ENCODE data around the gene DLG3.
"Not testable (repeated sequence)": the region's sequence is repeated elsewhere in the genome, so short reads cannot be mapped to it uniquely, and the experiment has no call there.

The DLG3 gene

DNA sequence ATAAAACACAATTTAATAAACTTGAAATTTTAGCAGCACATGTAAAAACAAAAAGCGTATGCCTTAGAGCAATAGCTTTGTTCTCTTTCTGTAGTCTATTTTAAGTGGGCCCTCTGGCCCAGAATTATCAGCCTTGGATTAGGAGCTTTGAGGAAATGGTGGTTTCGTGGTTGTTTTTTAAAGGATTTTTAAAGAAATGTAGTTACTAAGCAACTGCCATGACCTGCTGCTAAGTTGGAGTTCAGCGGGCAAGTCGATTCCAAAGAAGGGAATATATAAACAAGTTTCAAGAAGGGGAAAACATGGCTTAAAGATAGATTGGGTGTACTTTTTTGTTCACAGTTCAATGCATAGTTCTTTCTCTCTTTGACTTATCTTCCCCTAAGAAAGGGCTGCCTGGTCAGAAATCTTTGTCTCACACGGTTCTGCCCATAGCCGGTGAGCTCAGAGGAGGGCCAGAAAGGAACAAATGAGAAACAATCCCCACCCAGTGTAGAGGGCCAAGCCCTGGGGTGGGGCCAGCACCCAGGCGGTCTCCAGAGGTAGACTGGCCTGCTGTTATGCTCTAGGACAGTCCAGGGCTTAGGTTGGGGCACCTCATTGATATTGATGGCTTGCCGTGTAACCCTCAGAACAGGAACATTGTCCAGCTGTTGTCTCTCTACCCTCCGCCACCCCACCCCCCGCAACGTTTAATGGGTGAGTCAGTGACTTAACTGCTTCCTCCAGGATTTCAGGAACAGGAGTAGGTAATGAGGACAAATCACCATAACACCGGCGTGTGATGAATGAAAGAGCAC is 32.5 kb downstream of the DLG3 start:
- DNase-seq (ENCODE audit: low spot score), result peak; percentile 17

DNA sequence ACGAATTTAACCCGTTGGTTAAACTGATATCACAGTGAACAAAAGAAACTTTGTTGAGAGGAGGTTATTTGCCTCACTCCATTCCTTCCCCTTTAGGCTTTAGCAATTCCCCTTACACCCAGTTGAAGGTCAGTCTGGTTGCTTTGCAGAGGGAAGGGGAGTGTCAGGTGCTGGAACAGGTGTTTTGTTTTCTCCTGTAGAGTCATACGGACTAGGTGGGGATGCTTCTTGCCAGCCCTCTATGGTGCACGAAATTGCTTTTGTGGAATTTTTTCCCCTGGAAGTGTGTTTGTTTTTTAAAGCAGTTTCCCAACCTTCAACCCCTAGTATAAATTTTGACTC is 33.1 kb downstream of the DLG3 start:
- DNase-seq (ENCODE audit: low spot score), result no peak

DNA sequence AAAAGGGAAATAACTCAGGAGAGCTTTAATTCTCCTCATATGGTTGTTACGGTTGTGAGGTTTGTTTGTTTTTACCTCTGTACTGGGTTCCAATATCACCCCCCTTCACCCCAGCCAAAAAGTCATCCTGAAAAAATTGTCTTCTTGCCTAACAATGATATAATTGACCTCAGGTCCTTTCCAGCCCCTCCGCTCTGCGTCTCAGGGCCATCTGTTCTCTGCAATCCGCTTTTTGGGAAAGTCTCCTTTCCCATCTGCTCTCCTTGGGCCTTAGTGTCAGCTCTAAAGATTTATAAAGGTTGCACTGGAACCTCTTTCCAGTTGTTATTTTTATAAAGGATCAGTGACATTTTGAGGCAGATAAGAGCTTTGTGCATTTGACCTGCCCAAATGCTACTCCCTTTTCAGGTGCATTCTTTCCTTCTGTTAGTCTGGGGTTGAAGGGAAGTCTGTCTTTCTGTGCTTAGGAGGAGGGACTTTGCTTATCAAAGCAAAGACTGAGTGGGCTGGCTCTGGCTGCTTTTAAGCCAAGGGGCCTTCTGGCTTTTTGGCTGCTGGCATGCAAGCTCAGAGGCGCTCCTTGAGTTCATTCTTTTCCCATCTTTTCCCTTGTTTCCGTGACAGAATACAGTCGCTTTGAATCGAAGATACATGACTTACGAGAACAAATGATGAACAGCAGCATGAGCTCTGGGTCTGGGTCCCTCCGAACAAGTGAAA is 34.1 kb downstream of the DLG3 start:
- no peak for DNase-seq (ENCODE audit: low spot score)

DNA sequence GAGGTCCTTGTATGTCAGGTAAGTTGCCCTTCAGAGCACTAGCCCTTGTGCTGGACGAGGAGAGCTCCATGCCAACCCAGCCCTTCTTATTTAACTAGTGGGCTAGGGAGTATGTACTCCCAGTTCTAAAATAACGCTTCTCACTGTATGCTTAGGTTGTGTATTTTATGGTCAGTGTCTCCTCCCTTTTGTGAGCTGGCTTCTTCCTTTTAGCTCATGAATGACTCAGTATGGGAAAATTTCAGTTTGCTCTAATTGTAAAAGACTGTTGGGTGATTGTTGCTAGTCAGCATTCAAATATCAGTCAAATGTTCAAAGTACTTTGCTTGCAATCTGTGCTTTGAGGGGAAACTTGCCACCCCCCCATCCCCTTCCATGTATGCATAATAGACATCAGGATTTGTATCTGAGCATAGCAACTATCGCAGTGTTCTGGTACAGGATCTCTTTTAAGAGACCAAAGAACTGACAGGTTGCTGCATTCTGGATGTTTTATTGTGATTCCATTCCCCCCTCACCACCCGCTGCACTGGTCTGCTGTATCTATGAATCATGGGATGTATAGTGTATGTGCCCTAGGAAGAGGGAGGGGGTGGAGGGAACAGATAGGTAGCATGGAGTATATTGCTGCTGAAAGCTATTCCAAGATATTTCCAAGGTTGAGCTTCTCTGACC is 34.7 kb downstream of the DLG3 start:
- DNase-seq (ENCODE audit: low spot score), result no peak

DNA sequence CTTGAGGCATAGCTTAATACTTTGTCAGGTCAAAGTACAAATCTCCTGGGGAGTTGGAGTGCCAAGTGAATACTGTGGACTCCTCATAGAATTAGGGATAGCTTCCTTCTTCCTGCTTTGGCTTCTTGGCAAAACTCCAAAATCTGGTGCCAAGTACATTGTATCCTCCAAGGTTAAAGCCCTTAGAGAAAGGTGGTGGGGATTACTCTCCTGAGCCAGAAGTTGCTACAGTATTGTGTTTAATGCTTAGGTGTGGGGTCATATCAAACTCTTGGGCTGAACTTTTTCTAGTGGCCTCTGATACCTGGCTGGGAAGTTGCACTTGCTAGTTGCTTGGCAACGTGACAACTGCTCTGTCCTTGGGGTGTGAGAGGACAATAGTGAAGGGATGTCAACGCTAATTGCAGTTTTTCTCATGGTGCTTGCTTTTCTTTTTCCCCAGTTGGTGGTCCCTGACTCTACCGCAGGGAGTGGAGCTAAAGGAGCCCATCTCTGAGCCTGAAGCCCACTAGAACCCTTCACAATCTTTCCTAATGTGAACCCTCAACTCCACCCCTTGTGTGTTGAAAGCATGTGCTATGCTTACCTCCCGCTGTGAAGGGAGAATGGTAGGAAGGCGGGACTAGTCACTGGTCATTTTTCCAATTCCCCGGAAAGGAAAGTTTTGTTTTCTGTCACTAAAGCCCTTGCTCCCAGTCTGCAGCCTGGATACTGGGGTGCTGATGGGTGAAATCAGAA is 35.5 kb downstream of the DLG3 start:
- DNase-seq (ENCODE audit: low spot score), result no peak

DNA sequence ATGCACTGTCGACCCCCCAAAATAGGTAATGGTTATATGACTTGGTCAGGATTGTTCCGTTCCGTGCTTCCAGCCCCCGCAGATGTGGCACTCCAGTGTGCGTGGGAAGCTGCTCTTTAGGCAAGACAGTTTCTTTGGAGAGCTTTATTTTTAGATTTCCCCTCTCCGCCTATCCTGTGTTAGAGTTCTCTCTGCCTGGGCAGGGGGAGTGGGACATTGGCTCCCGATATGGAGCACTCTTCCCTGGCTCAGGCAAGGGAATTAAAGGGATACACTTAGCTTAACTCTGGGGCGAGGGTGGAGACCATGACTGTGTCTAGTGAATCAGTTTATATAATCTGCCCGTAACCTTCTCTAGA is 36.0 kb downstream of the DLG3 start:
- DNase-seq (ENCODE audit: low spot score), result no peak

DNA sequence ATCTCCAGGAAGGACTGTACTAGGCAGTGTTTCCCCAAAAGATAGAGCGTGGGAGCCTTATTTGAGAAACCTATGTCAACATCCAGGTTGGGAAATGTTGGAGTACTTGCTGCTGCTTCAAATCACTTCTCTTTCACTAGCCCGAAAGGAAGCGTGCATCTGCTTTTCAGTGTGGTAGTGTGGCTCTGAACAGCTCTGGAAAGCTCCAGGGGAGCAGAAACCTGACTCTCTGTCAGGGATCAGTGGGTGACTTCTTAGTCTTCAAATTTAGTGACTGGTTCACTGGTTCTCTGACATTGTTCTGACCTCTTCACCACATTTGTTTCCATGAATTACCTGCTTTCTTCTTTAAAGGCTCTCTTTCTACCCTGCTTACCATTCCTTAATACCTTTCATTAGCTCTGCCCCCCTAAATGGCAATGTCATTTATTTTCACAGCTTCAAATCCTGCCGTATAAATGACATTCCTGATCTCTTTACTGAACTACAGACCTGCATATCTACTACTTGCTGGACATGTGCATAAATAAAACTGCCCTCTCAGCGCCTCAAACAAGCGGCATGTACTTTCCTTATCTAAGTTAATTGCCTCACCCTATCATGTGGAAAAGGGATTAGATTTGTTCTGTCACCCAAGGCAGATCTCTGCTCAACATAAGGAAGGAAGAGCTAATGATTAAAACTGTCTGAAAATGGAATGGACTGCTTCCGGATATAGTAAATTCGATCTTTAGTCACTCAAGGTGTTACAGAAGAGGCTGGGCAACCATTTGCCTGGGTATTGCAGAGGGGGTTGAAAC is 37.0 kb downstream of the DLG3 start:
- no peak for DNase-seq (ENCODE audit: low spot score)

DNA sequence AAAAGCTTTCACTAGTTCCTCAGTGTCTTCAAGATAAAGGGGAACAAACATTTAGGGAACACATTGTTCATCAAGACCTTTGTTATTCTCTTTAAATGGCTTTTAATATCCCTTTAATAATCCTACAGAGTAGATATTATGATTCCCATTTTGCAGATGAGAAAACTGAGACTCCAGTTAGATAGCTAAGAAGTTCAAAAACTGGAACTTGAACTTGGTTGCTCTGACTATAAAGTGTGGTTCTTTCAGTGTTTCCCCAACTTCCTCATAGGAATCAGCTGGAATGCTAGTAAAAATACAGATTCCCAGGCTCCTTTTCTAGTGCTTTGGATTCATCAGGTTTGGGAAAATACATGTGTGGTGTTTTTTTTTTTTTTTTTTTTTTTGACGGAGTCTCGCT is 37.7 kb downstream of the DLG3 start:
- DNase-seq (ENCODE audit: low spot score), result no peak

DNA sequence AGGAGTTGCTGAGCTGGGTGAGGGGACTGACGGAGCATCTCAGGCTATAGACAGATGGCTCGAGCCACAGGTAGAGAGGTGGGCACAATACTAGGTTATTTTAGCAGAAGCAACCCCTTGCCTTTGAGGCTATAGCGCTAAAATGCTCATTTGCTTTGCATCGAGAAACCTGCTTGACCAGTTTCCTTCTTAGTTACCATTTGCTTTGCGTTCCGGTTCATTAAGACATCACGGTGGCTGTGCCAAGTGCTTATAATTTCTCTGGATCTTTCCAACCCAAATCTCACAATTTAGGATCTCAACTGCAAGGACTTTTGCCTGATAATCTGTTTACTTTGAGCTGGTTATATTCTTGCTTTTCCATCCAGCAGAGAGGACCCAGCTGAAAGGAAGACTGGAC is 40.8 kb downstream of the DLG3 start:
- no peak for DNase-seq (ENCODE audit: low spot score)

DNA sequence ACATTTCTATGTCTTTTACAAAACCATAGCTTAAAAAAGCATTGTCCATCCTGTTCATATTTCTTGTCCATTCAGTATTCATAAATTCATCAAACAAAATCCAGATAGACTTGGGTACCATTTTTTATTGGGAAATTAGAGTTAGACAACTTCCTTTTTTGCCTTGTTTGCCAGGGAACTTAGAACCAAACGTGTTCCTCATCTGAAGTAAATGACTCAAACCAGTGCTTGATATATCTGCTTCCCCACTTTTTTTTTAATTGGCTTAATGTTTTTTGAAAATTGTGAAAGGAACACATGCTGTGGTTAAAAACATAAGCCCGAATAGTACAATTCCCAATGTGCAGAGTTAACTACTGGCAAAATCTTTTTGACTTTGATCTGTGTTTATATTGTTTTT is 44.2 kb downstream of the DLG3 start:
- no peak for DNase-seq (ENCODE audit: low spot score)

DNA sequence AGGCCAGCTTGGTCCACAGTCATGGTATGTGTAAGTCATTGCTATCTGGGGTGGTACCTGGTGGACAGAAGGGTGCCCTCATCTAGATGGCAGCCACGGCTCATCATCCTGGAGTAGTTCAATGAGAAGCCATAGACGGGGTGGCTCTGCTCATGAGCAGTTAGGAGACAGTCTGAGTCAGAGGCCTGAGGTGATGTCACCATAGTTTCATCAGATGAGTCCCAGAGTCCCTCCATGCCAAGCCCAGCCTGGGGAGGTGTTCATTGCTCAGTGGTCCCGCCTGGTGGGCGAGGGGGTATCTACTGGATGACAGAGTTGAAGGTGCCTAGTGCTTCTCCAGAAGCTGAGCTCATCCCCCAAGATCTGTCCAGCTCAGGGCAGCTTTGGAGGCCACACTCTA is 49.8 kb downstream of the DLG3 start:
- DNase-seq (ENCODE audit: low spot score), result no peak

DNA sequence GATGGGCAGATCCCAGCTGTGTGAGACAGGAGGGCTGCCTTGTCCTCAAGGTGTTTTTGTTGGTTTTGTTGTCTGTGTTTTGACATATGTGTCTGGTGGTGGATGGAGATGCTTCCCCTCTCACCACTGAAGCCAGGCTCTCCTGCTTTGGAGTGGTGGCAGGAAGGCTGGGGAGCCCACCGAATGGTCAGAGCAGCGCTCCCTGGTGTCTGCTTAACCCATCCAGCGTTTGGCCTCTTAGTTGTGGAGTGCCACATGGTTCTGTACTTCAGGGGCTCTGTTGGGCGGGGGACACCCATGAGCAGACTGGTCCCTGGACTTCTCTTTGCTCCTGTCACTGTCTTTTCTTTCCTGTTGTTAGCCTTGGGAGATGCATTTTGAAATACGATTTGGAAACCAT is 51.9 kb downstream of the DLG3 start:
- peak; percentile 9 for DNase-seq (ENCODE audit: low spot score)

DNA sequence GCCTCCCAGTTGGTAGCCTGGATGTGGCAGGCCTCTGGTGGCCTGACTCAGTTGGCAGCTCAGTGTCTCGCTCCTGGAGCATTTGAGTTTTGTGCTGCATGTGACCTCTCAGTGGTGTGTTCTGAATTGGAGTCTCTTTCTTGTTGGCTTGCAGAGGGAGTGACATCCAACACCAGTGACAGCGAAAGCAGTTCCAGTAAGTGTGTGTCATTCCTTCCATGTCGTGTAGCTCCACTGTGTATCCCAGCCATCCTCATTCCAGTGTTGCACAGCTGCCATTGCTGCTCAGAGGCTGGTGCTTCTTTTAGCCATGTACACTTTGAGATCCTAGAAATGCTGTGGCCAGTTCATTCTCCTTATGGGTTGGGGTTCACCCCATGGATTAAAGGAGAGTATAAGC is 52.4 kb downstream of the DLG3 start:
- no peak for DNase-seq (ENCODE audit: low spot score)

DNA sequence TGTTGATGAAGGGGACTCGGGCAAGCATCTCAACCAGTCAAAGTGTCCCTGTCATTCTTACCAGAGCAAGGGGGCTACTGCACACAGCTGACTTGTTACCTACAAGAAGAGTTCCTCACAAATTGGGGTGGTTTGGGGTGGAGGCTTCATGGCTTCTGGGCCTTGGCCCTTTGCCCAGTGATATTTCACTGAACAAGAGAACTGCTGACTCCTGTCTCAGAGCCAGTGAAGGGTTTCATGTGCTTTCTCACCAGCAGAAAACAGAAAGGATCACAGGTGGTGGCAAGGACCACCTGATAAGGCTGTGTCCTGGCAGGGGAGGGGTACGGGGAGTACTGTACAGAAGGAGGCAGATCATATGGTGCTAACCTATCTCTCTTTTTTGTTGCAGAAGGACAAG is 53.5 kb downstream of the DLG3 start:
- no peak for DNase-seq (ENCODE audit: low spot score)

DNA sequence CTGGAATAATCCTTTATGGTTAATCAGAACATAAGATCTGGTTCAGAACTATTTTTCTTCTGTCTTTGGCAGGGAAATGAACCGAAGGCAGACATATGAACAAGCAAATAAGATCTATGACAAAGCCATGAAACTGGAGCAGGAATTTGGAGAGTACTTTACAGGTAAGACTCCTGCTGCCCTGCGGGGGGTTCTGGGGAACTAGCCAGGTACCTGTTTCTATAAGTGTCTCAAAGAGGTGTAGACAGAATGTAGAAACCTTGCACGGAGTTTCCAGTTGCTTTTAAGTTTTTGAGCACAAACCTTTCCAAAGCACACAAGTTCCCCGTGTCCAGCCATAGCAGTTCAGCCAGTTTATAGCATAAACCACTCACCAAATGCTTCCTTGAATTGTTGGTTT is 56.2 kb downstream of the DLG3 start:
- DNase-seq (ENCODE audit: low spot score), result no peak

DNA sequence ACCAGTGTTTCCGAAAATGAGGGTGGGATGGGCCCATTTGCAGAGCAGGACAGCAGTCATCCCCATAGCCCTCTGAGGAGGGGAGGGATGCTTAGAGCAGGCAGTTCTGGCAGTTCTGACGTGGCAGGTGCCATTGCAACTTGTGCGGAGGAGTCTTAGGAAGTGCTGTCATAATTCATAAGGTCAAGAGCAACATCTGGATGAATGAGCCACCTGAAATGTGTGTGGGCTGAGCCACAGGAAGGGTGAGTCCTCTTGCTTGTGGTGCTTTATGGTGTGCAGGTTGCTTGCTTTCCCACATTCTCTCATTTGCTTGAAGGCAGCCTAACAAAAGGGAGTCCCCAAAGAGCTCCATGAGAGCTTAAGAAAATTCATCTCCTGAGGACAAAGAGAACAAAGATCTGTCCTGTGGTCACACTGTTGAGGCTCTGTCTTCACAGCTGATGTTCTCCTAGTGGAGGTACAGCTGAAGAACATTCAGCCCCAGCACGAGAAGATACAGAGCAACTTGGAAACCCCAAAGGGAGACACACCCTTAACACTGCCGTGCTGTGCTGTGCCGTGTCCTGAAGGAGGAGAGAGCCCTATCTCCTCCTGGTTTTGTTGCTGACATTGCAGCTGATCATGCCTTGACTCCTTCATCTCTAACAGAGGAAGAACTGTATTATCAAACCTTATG is 60.3 kb downstream of the DLG3 start:
- no peak for DNase-seq (ENCODE audit: low spot score)

DNA sequence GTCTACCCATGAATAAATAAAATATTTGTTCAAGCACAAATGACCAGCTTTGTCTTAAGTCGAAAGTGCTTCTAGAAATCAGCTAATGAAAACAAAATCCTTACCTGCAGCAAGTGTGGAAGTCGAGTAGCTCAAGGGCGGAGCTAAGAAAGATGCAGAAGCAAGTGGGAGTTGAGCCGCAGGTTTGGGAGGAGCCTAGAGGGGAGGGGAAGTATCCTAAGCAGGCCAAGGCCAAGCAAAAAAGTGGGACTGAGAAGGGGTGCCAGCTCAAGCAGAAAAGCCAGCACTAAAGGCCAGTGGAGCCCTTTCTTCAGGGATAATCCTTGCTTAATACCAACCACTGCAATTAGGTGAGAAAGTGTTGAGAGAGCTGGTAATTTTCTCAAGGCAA is 60.8 kb downstream of the DLG3 start:
- no peak for DNase-seq (ENCODE audit: low spot score)

DNA sequence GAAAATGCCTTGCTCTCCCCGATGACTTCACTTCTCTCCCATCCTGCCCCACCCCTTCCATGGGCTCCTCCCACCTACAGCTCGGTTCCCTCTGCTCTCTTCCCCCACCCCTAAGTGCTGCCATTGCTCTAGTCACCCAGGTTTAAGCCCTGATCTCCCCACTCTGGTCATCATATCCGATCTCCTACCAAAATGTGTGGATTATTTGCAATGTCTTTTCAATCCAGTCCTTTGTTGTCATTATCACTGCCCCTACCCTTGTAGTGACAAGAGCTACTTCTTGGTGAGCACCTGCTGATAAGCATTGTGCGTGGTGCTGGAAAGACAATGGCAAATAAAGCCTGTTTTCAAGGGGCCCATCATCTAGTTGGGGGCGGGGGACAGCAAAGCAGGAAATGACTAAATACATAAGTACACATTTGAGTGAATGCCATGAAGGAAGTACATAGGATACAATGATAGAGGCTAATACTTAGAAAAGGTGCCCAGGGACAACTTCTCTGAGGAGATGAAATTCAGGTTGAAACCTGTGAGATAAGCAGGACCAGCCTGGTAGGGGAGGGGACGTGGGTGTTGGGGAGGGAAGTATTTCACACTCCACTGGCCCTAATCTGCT is 63.8 kb downstream of the DLG3 start:
- DNase-seq (ENCODE audit: low spot score), result peak; percentile 33

DNA sequence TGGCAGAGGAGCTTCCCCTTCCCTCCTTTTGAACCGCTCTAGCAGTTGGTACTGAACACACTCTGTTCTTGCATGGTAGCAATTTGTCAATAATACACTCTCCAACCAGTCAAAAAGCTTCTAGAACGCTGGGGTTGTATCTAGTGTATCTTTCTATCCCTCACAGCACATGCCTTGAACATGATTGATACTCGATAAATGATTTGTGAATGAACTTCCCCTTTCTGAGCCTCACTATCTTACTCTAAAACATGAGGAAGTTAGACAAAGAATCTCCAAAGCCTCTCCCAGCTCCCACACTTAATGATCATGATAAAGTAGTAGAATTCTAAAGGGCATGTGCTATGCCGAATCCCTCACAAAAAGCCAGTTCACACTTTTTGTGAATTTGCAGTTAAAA is 64.4 kb downstream of the DLG3 start:
- DNase-seq (ENCODE audit: low spot score), result no peak

DNA sequence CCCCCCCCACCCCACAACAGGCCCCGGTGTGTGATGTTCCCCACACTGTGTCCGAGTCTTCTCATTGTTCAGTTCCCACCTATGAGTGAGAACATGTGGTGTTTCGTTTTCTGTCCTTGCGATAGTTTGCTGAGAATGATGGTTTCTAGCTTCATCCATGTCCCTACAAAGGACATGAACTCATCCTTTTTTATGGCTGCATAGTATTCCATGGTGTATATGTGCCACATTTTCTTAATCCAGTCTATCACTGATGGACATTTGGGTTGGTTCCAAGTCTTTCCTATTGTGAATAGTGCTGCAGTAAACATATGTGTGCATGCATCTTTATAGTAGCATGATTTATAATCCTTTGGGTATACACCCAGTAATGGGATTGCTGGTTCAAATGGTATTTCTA is 70.6 kb downstream of the DLG3 start:
- DNase-seq (ENCODE audit: low spot score), result not testable (repeated sequence)

DNA sequence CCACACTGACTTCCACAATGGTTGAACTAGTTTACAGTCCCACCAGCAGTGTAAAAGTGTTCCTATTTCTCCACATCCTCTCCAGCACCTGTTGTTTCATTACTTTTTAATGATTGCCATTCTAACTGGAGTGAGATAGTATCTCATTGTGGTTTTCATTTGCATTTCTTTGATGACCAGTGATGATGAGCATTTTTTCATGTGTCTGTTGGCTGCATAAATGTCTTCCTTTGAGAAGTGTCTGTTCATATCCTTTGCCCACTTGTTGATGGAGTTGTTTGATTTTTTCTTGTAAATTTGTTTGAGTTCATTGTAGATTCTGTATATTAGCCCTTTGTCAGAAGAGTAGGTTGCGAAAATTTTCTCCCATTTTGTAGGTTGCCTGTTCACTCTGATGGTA is 71.1 kb downstream of the DLG3 start:
- DNase-seq (ENCODE audit: low spot score), result not testable (repeated sequence)
